Measurements from ENCODE around the gene LMCD1. TPM values are rescaled to one million over a fixed set of nuclear protein-coding genes. Genes with fewer than 3 reads are reported as not detected.

LMCD1 gene
- total RNA-seq, 1 donor from 2014 or later: 48.1 TPM

- intact Hi-C loops (cut with DNase I): loop anchor here (5.0 kb wide), 3 partner anchors 52 to 107 kb away; no protein-coding TSS in a partner anchor
- no peak for ATAC-seq
Measured at GRCh38 chr3:8500319-8500988, 1.2 kb upstream of the LMCD1 start.

GRCh38 chr3:8500989-8501370 lies 643 bp upstream of the LMCD1 start:
- intact Hi-C loops (cut with DNase I): loop anchor here (5.0 kb wide), 3 partner anchors 51 to 106 kb away; no protein-coding TSS in a partner anchor
- ATAC-seq (no peak), DNase-seq (ENCODE audit: missing footprints) (no peak)

More at GRCh38 chr3:8500319-8500988, 1.2 kb upstream of the LMCD1 start:
- DNase-seq (ENCODE audit: missing footprints): no peak

- DNase-seq (ENCODE audit: missing footprints) (no peak), ATAC-seq (no peak)
- intact Hi-C loops (cut with DNase I): loop anchor here (5.0 kb wide), 3 partner anchors 49 to 104 kb away; no protein-coding TSS in a partner anchor
Measured at GRCh38 chr3:8503461-8503860, 1.8 kb downstream of the LMCD1 start.

- intact Hi-C loops (cut with DNase I): loop anchor here (5.0 kb wide), 3 partner anchors 48 to 103 kb away; no protein-coding TSS in a partner anchor
- no peak for DNase-seq (ENCODE audit: missing footprints)
- ATAC-seq: no peak
Measured at GRCh38 chr3:8503871-8504610, 2.4 kb downstream of the LMCD1 start.

GRCh38 chr3:8504611-8504973 lies 3.0 kb downstream of the LMCD1 start:
- ATAC-seq (no peak), DNase-seq (ENCODE audit: missing footprints) (no peak)
- intact Hi-C loops (cut with DNase I): loop anchor here (5.0 kb wide), 3 partner anchors 48 to 103 kb away; no protein-coding TSS in a partner anchor

- ATAC-seq (no peak), DNase-seq (ENCODE audit: missing footprints) (no peak)
- intact Hi-C loops (cut with DNase I): no loop called here
Measured at GRCh38 chr3:8505621-8506020, 4.0 kb downstream of the LMCD1 start.

GRCh38 chr3:8506571-8507061 lies 5.0 kb downstream of the LMCD1 start:
- intact Hi-C loops (cut with DNase I): no loop called here
- no peak for ATAC-seq

GRCh38 chr3:8507496-8507895 lies 5.9 kb downstream of the LMCD1 start:
- DNase-seq (ENCODE audit: missing footprints) (no peak), ATAC-seq (no peak)
- intact Hi-C loops (cut with DNase I): no loop called here

More at GRCh38 chr3:8506571-8507061, 5.0 kb downstream of the LMCD1 start:
- no peak for DNase-seq (ENCODE audit: missing footprints)

- no peak for ATAC-seq
- DNase-seq (ENCODE audit: missing footprints): no peak
- intact Hi-C loops (cut with DNase I): no loop called here
Measured at GRCh38 chr3:8509961-8510360, 8.3 kb downstream of the LMCD1 start.

GRCh38 chr3:8512234-8512633 lies 10.6 kb downstream of the LMCD1 start:
- ATAC-seq (no peak), DNase-seq (ENCODE audit: missing footprints) (no peak)
- intact Hi-C loops (cut with DNase I): no loop called here

GRCh38 chr3:8516047-8516661 lies 14.5 kb downstream of the LMCD1 start:
- intact Hi-C loops (cut with DNase I): no loop called here
- DNase-seq (ENCODE audit: missing footprints) (no peak), ATAC-seq (peak; percentile 54)

- no peak for DNase-seq (ENCODE audit: missing footprints)
- intact Hi-C loops (cut with DNase I): no loop called here
- ATAC-seq: no peak
Measured at GRCh38 chr3:8516783-8517182, 15.2 kb downstream of the LMCD1 start.

- intact Hi-C loops (cut with DNase I): no loop called here
- ATAC-seq: no peak
- DNase-seq (ENCODE audit: missing footprints): no peak
Measured at GRCh38 chr3:8517487-8517886, 15.9 kb downstream of the LMCD1 start.

GRCh38 chr3:8518138-8518537 lies 16.5 kb downstream of the LMCD1 start:
- intact Hi-C loops (cut with DNase I): no loop called here
- ATAC-seq (no peak), DNase-seq (ENCODE audit: missing footprints) (no peak)

- intact Hi-C loops (cut with DNase I): no loop called here
- no peak for DNase-seq (ENCODE audit: missing footprints)
- no peak for ATAC-seq
Measured at GRCh38 chr3:8519156-8519555, 17.5 kb downstream of the LMCD1 start.

GRCh38 chr3:8519774-8520448 lies 18.3 kb downstream of the LMCD1 start:
- intact Hi-C loops (cut with DNase I): loop anchor here (1.0 kb wide), 1 partner anchor 18 kb away; no protein-coding TSS in a partner anchor
- DNase-seq (ENCODE audit: missing footprints) (no peak), ATAC-seq (no peak)

GRCh38 chr3:8520816-8521403 lies 19.3 kb downstream of the LMCD1 start:
- ATAC-seq: no peak
- intact Hi-C loops (cut with DNase I): loop anchor here (1.0 kb wide), 1 partner anchor 19 kb away; no protein-coding TSS in a partner anchor

GRCh38 chr3:8523041-8523440 lies 21.4 kb downstream of the LMCD1 start:
- no peak for DNase-seq (ENCODE audit: missing footprints)
- intact Hi-C loops (cut with DNase I): no loop called here
- ATAC-seq: no peak

More at GRCh38 chr3:8520816-8521403, 19.3 kb downstream of the LMCD1 start:
- DNase-seq (ENCODE audit: missing footprints): no peak

Measured in Right ventricle myocardium inferior (tissue), 1 donor.